Prostate gland (tissue), 2 donors: ENCODE data around the gene NSF.

ENCODE experiments used
- CTCF ChIP-seq, 4 experiments: fragments of 200-600 bp in 2 of 4; fragments of 450-650 bp in 2 of 4; sonication (generic) in 2 of 4; IDR thresholded peaks; 1 replicate in 3 of 4; 2 replicates in 1 of 4; pipeline ENCODE4 v1.5.1; 2016 to 2019; ENCODE audit warnings: antibody characterized with exemption in 4 of 4, mild to moderate bottlenecking in 2 of 4, moderate library complexity in 2 of 4
- POLR2A ChIP-seq: fragments of 450-650 bp; IDR thresholded peaks from one replicate; pipeline ENCODE4 v1.6.1; 2016; ENCODE audit warnings: antibody characterized with exemption, mild to moderate bottlenecking
- POLR2AphosphoS5 ChIP-seq: sonication (generic); formaldehyde crosslinking; IDR thresholded peaks from one replicate; pipeline ENCODE4 v1.6.1; 2017; ENCODE audit warnings: antibody characterized with exemption

GRCh38 chr17:46751425-46751824, 161.0 kb downstream of the NSF start:
- TF ChIP-seq CTCF (IDR thresholded peaks at IDR 0.05) (no peak), POLR2A (no peak), POLR2AphosphoS5 (no peak)
